RCC 7860 (cell line): Measurements from ENCODE around the gene SYT9.

ENCODE experiments used
- DNase-seq: peaks from one replicate; pipeline ENCODE4 v3.0.0-alpha.2; 2015; ENCODE audit warnings: low spot score
- FAIRE-seq: peaks from 2 replicates; lab custom pipeline; 2012; peaks lifted over from hg19 to GRCh38; lab: Jason Lieb, UNC

SYT9 gene

GRCh38 chr11:7454854-7455253, 203.2 kb downstream of the SYT9 start:
- DNase-seq (no peak), FAIRE-seq (no peak)

- no peak for DNase-seq
- FAIRE-seq: no peak
Observed at GRCh38 chr11:7457211-7457610, 205.5 kb downstream of the SYT9 start.

GRCh38 chr11:7462706-7463105, 211.0 kb downstream of the SYT9 start:
- FAIRE-seq: no peak
- DNase-seq: no peak

- no peak for FAIRE-seq
- no peak for DNase-seq
Observed at GRCh38 chr11:7467652-7468051, 215.9 kb downstream of the SYT9 start.

DNA sequence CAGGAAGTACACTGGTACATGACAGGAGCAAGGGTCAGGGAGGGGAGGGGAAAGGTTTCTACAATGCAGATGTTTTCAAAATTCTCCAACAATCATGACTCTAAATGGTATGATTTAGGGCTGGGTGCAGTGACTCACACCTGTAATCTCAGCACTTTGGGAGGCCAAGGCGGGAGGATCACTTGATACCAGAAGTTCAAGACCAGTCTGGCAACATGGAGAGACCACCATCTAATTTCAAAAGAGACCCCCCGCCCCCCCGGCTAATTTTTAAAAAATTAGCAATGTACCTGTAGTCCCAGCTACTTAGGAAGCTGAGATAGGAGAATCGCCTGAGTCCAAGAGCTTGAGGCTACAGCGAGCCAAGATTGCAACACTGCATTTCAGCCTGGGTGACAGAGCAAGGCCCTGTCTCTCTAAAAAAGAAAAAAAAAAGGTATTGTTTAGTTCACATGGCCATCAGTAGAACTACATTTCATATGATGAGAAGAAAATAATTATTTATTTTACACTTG, 217.7 kb downstream of the SYT9 start:
- FAIRE-seq (no peak), DNase-seq (no peak)

GRCh38 chr11:7471071-7471470, 219.4 kb downstream of the SYT9 start:
- no peak for FAIRE-seq
- DNase-seq: no peak

DNA sequence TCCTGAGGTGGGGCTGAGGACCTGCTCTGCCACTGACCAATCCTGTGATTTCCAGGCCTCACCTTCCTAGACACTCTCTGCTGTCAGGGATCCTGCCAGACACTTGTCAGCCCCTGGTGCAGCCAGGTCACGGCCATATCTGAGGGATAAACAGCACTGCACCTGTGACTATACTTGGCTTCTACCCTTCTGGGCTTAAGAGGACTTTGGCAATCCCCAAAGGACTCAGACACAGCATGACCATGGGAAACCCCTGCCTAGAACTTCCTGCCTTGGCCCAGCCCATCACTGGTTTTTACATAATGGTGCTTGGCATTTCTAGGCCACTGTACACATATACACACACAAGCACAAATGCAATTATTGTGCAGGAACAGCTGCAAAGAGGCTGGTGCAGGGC, 222.0 kb downstream of the SYT9 start:
- DNase-seq: no peak
- no peak for FAIRE-seq

- FAIRE-seq: no peak
- no peak for DNase-seq
Observed at GRCh38 chr11:7480113-7480512, 228.4 kb downstream of the SYT9 start.

- DNase-seq (no peak), FAIRE-seq (no peak)
Observed at GRCh38 chr11:7484131-7484530, 232.4 kb downstream of the SYT9 start.

DNA sequence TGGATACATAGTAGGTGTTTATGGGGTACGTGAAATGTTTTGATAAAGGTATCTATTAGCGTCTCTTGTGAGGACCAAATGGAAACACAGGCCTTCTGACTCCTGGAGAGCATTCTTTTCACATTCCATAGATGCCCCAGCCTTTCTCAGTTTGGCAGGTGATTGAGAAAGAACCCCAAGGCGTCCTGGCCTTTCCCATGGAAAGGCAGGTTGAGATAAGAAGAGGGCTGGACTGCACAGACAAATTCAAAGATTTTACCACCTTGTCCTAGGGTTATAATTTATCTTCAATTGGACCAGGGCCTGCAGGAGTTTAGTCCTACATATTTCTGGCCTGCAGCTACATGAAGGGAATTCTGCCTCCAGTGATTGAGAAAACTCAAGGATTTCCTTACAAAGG, 232.9 kb downstream of the SYT9 start:
- no peak for DNase-seq
- no peak for FAIRE-seq

DNA sequence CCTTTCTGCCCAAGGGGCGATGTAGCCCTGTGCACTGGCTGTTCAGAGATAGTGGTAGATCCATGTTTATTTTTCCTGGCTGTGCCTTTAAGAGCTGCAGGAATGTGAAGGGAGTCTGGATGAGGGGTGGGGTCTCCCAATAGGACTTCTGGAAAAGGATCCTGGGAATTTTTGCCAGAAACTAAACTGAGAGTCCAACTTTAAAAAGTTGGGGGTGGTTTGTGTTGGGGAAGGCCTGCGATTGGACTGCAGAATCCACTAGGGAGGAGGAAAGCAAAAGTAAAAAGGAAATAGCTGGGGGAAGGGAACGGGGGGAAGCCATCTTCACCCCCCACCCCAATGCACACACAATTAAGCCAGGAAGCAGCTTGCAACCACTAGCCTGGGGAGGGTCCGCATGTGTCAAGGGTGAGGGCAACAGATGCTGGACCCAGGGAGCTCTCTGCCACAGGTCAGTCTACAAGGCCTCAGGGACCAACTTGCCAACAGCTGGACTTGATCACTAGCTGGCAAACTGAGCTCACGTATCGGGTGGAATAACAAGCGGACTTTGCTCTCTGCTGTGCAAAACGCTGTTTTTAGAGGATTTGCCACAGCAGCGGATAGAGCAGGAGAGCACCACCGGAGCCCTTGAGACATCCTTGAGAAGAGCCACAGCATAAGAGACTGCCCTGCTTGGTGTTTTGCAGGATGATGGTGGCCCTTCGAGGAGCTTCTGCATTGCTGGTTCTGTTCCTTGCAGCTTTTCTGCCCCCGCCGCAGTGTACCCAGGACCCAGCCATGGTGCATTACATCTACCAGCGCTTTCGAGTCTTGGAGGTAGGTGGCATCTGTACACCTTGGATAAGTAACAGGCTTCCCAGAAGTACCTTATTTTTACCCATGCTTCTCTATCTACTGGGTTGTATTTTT, 233.7 kb downstream of the SYT9 start, which contains the start of gene OLFML1:
OLFML1 (plus strand) TSS at position 321 of the 912 bp plus-strand sequence; CDS start at position 691, 370 bp downstream.
- FAIRE-seq: no peak
- DNase-seq: no peak

GRCh38 chr11:7486098-7486780, 234.5 kb downstream of the SYT9 start:
- DNase-seq (no peak), FAIRE-seq (no peak)

GRCh38 chr11:7486781-7487140, 235.1 kb downstream of the SYT9 start:
- FAIRE-seq (no peak), DNase-seq (no peak)

DNA sequence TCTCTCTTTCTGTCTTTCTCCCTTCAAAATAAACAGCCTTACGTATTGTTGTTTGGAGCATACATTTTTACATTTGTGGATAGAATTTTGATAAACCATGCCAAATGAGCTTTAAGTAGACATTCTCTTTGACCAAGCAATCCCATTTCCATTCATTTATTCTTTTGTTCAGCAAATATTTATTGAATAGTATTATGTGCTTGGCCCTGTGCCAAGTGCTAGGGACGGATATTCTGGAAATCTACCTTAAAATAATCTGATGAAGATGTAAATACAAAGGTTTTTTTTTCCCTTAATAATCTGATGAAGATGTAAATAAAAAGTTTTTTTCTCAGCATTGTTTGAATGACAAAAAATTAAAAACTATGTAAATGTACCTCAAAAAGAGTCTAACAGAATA, 235.7 kb downstream of the SYT9 start:
- no peak for FAIRE-seq
- no peak for DNase-seq

DNA sequence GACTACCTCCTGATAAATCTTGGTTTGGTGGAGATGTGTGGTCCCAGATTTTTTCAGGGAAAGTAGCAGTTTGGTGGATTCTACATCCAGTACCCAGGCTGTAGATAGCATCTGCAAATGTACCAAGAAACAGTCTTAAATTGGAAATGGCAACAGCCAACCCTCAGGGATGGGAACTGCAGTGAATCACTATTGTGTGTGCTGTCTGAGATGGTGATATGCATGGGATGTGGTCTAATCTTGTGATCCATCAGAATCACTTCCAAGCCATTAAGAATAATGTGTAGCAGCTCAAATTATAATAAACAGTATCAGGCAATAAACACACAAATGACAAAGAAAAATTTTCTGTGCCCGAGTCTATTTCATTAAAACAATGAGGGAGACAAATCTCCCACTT, 237.0 kb downstream of the SYT9 start:
- no peak for FAIRE-seq
- DNase-seq: no peak

- DNase-seq: no peak
- FAIRE-seq: no peak
Observed at GRCh38 chr11:7489376-7489775, 237.7 kb downstream of the SYT9 start.

DNA sequence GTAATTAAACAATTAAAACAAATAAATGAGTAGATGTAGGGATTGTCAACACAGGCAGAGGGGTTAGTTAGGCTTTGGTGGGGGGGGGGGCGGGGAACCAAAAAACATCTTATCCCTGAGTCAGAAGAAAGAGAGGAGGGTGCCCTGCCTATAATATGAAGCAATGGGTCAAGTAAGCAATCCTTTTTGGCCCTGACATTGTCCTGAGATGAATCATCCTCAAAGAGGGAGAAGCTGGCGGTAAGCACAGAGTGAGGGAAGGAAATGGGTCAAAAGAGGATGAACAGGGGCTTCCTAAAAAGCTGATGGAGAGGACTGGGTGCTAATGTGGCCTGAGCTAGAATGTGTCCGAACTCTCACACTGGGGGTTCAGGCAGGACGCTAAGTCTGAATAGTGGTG, 238.3 kb downstream of the SYT9 start:
- no peak for DNase-seq
- no peak for FAIRE-seq

- FAIRE-seq (no peak), DNase-seq (no peak)
Observed at GRCh38 chr11:7490535-7490934, 238.8 kb downstream of the SYT9 start.

DNA sequence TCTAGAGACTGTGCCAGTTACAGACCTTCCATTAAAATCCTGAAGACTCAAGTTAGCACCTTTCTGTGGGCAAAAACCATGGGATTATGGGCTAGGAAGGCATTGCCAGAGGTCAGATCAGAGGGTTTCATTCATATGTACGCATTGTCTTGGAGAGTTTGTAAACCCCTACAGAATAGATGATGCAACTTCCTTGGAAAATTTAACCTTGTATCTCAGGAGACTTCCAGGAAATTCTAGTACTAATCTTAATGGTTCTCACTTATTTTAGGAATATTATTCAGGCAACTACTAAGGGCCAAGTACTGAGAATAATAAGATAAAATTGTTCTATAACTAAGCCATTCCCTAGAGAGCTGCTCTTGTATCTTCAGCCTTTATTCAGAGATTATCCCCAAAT, 240.5 kb downstream of the SYT9 start:
- FAIRE-seq: no peak
- DNase-seq: no peak

DNA sequence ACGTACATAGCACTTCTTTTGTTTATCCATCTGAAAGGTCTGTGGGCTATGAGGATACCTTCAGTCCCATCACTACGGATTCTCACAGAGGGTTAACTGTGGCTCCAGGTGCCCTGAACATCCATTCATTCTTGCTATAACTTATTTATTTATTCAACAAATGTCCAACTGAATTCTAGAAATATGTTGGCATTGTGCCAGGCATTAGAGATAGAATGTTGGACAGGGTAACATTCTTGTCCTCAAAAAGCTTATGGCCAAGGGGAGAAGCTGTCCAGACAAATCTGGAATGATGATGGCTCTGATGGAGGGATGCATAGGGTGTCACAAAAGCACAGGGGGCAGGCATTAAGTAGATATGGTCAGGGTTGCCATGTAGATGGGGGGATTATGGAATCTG, 242.0 kb downstream of the SYT9 start:
- no peak for DNase-seq
- FAIRE-seq: no peak

DNA sequence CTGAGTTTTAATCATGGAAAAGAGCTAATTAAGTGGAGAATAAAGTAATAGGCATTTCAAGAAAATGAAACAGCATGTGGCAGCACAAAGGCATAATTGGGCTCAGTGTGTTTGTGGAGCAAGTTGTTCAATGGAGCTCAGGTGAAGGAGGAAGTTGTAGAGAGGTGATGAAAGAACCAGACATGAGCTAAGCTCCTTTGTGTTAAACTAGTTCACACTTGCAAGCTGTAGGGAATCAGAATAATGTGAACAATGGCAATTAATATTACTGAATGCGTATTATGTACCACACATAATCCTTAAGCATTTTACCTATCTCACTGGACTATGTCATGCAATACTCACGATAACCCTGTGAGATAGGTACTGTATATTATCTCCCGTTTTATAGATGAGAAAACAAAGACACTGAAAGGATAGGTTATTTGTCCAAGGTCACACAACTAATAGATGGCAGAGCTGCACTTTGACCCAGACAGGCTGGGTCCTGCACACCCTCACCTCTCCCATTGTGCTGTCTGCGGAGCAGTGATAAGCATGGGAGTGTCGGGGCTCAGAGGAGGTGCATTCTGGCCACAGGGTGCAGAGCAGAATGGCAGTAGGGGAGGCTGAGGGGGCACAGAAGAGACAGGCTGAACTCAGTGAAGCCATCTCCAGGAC, 242.5 kb downstream of the SYT9 start:
- DNase-seq: no peak
- FAIRE-seq: no peak
